Panc1 (cell line): ENCODE results near the gene TMEM185A. TPM values are rescaled to one million over a fixed set of nuclear protein-coding genes. Genes with fewer than 3 reads are reported as not detected.
A peak's percentile ranks its signal among the peaks of the same experiment; 100 is the strongest.
"Not testable (repeated sequence)": the region's sequence is repeated elsewhere in the genome, so short reads cannot be mapped to it uniquely, and the experiment has no call there.

ENCODE experiments used
- ATAC-seq: fragments of 200-7000 bp; cut with Tn5 transposase; 2 replicates; pipeline ENCODE4 v1.9.1; 2020; ENCODE audit warnings: mild to moderate bottlenecking, moderate library complexity
- BruUV-seq: library from RNA; stranded (reverse); fragments of 400-500 nt; replicated peaks from 2 replicates; lab custom pipeline; 2021; lab: Mats Ljungman, UMichigan
- CTCF ChIA-PET: fragments of 300-600 bp; sonication (Branson Sonifier 250); formaldehyde crosslinking; loops from one replicate; lab custom pipeline; 2022; ENCODE audit warnings: antibody characterized with exemption; lab: Charles Lee
- POLR2A ChIA-PET: fragments of 300-600 bp; sonication (Branson Sonifier 250); formaldehyde crosslinking; loops from one replicate; lab custom pipeline; 2022; ENCODE audit warnings: antibody characterized with exemption; lab: Charles Lee
- DNase-seq: peaks from one replicate; pipeline ENCODE4 v3.0.0-alpha.2; 2010; ENCODE audit warnings: low read depth, low spot score
- H3K27ac ChIP-seq: 2 replicates; pipeline ENCODE4 v1.5.1; 2011; ENCODE audit warnings: mild to moderate bottlenecking, low read length, inconsistent platforms
- H3K27me3 ChIP-seq: fragments of 200-500 bp; sonication (Bioruptor generic); 2 replicates; pipeline ENCODE4 v1.6.0; 2014; ENCODE audit warnings: low read length, inconsistent platforms; ENCODE audit not compliant: control insufficient read depth, insufficient read depth
- H3K36me3 ChIP-seq: fragments of 200-500 bp; sonication (Bioruptor generic); 2 replicates; pipeline ENCODE4 v1.5.1; 2014; ENCODE audit warnings: inconsistent platforms, mild to moderate bottlenecking, low read length, moderate library complexity; ENCODE audit not compliant: control insufficient read depth, insufficient read depth
- H3K4me1 ChIP-seq: 2 replicates; pipeline ENCODE4 v1.5.1; 2011; ENCODE audit warnings: inconsistent platforms, mild to moderate bottlenecking, low read length, moderate library complexity; ENCODE audit not compliant: control insufficient read depth, insufficient read depth
- H3K4me3 ChIP-seq, 2 experiments: 2 replicates each; pipeline ENCODE4 v1.5.1; 2011 to 2012; ENCODE audit warnings: low read depth in 2 of 2, low read length in 2 of 2, mild to moderate bottlenecking in 2 of 2, inconsistent platforms in 1 of 2, moderate library complexity in 1 of 2
- H3K9me3 ChIP-seq: fragments of 200-500 bp; sonication (Bioruptor generic); 2 replicates; pipeline ENCODE4 v1.5.1; 2014; ENCODE audit warnings: low read depth, mild to moderate bottlenecking, inconsistent platforms, low read length, moderate library complexity; ENCODE audit not compliant: control insufficient read depth, insufficient read depth
- CTCF ChIP-seq: fragments of 450-650 bp; IDR thresholded peaks from 2 replicates; pipeline ENCODE4 v1.5.1; 2017; ENCODE audit warnings: mild to moderate bottlenecking
- POLR2AphosphoS5 ChIP-seq: IDR thresholded peaks from 2 replicates; pipeline ENCODE4 v1.6.1; 2012; ENCODE audit warnings: mild to moderate bottlenecking, low read depth, low read length, moderate library complexity
- REST ChIP-seq, 2 experiments: IDR thresholded peaks; 2 replicates each; pipeline ENCODE4 v1.6.1; 2011 to 2012; ENCODE audit warnings: low read depth in 2 of 2, control low read depth in 1 of 2, low read length in 1 of 2, mild to moderate bottlenecking in 1 of 2, moderate library complexity in 1 of 2; ENCODE audit not compliant: insufficient read depth in 1 of 2
- SIN3A ChIP-seq: IDR thresholded peaks from 2 replicates; pipeline ENCODE4 v1.6.1; 2012; ENCODE audit warnings: low read depth, mild to moderate bottlenecking, low read length, moderate library complexity, borderline replicate concordance; ENCODE audit not compliant: insufficient read depth
- TCF7L2 ChIP-seq: IDR thresholded peaks from 2 replicates; pipeline ENCODE4 v1.6.1; 2011; ENCODE audit warnings: mild to moderate bottlenecking, low read depth, low read length, inconsistent platforms
- in situ Hi-C: cut with HindIII; loops from 2 replicates; pipeline ENCODE4 v1.10.0; 2016; ENCODE audit warnings: low sequenced_read_pairs, low pct_unique_long_range_greater_than_20kb
- intact Hi-C: fragments of 100-400 bp; cut with micrococcal nuclease; formaldehyde crosslinking; loops from one replicate; pipeline ENCODE4 v1.10.0; 2022; ENCODE audit not compliant: unreplicated experiment
- total RNA-seq: library from RNA; stranded (reverse); gene quantifications from one replicate; pipeline ENCODE4 v1.2.1, GENCODE V29; 2021; ENCODE audit not compliant: unreplicated experiment

Gene TMEM185A
- total RNA-seq, 1 experiment from 2014 or later: 27.3 TPM

- H3K9me3 ChIP-seq, H3K36me3 ChIP-seq, DNase-seq, H3K27ac ChIP-seq, BruUV-seq, H3K27me3 ChIP-seq, intact Hi-C loops, ATAC-seq, CTCF ChIA-PET, H3K4me1 ChIP-seq, in situ Hi-C loops, H3K4me3 ChIP-seq, POLR2A ChIA-PET: not testable (repeated sequence)
Measured at GRCh38 chrX:149590993-149591392, 40.6 kb downstream of the TMEM185A start.

- H3K27ac ChIP-seq, BruUV-seq, H3K36me3 ChIP-seq, POLR2A ChIA-PET, CTCF ChIA-PET, DNase-seq, H3K4me1 ChIP-seq, H3K9me3 ChIP-seq, ATAC-seq, in situ Hi-C loops, H3K27me3 ChIP-seq, H3K4me3 ChIP-seq, intact Hi-C loops: not testable (repeated sequence)
Measured at GRCh38 chrX:149587359-149587758, 44.2 kb downstream of the TMEM185A start, which contains the start of gene MAGEA9B. TSS of gene MAGEA9B (minus strand) at chrX:149587459. CDS start at chrX:149583179, 4,280 bp downstream.

- H3K4me3 ChIP-seq, H3K9me3 ChIP-seq, POLR2A ChIA-PET, intact Hi-C loops, BruUV-seq, ATAC-seq, DNase-seq, H3K4me1 ChIP-seq, H3K27ac ChIP-seq, H3K27me3 ChIP-seq, CTCF ChIA-PET, H3K36me3 ChIP-seq, in situ Hi-C loops: not testable (repeated sequence)
Measured at GRCh38 chrX:149585631-149586030, 46.0 kb downstream of the TMEM185A start.

- BruUV-seq, CTCF ChIA-PET, intact Hi-C loops, H3K36me3 ChIP-seq, POLR2A ChIA-PET, H3K9me3 ChIP-seq, H3K4me3 ChIP-seq, H3K27ac ChIP-seq, DNase-seq, H3K4me1 ChIP-seq, H3K27me3 ChIP-seq, in situ Hi-C loops: not testable (repeated sequence)
- peak; percentile 48; the same call in 1 of the 2 replicates for ATAC-seq
Measured at GRCh38 chrX:149573456-149573855, 58.1 kb downstream of the TMEM185A start.

GRCh38 chrX:149572743-149573142, 58.8 kb downstream of the TMEM185A start:
- Histone ChIP-seq H3K27me3 (no peaks in the 10 kb centered on the region; the same call in 1 of the 2 replicates), H3K27ac (no peak overlapping the region), H3K9me3 (no peaks in the 10 kb centered on the region), H3K4me1 (no peaks in the 10 kb centered on the region), H3K4me3 (no peak overlapping the region), H3K36me3 (no peaks in the 10 kb centered on the region)
- ATAC-seq (no peak), DNase-seq (no peak)
- CTCF ChIA-PET: no interaction called here
- in situ Hi-C loops (no loop called here), intact Hi-C loops (no loop called here)
- no peak for TF ChIP-seq REST (IDR thresholded peaks at IDR 0.05; ENCODE audit: insufficient read depth in 1 of 2, low read depth in 2 of 2, low read length in 1 of 2)
- TF ChIP-seq CTCF: no peak
- no peak for TF ChIP-seq TCF7L2
- no peak for TF ChIP-seq POLR2AphosphoS5
- TF ChIP-seq SIN3A: no peak
- POLR2A ChIA-PET: no interaction called here
- no TSS peak for BruUV-seq
